ENCODE data around the gene KAZN. TPM values are rescaled to one million over a fixed set of nuclear protein-coding genes. Genes with fewer than 3 reads are reported as not detected.
A peak's percentile ranks its signal among the peaks of the same experiment; 100 is the strongest.

Gene KAZN
- total and polyA plus RNA-seq, 2 donors (not counting 1 experiment from before 2014, with no cell fraction given) = 3.4 to 5.0 TPM

DNA sequence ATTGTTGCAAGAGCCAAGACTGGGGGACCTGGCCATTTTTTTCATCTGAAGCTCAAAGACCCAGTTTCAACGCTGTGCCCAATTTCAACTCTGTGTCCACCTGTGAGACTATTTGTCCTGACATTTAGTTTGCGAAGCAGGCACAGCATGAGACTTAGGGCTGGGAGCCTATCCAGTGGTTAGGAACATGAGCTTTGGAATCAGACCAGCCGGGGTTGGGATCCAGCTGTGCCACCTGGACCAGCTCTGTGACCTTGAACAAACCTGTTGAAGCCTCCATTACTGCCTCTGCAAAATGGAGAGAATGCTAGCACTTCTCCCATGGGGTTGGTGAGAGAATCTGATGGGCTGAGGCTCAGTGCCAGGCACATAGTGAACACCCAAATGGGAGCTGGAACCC is 348.9 kb downstream of the KAZN start:
- Histone ChIP-seq H3K36me3 (ENCODE audit: control insufficient read depth, insufficient read depth, low read length) (no peaks in the 10 kb centered on the region), H3K4me2 (ENCODE audit: extremely low read depth, insufficient read depth, low read length) (peak overlapping the region; percentile 61), H2AFZ (ENCODE audit: low read length) (no peak overlapping the region), H3K79me2 (ENCODE audit: control insufficient read depth, insufficient read depth, low read length) (peaks cover 25% of the 10 kb centered on the region), H3K4me1 (ENCODE audit: control insufficient read depth, extremely low read depth, insufficient read depth, low read length) (peaks cover 32% of the 10 kb centered on the region), H3K9ac (ENCODE audit: insufficient read depth, low read length) (no peak overlapping the region), H3K27ac (ENCODE audit: insufficient read depth, low read length) (peak overlapping the region; percentile 82), H3K27me3 (ENCODE audit: control insufficient read depth, insufficient read depth, low read length) (no peaks in the 10 kb centered on the region), H4K20me1 (ENCODE audit: control insufficient read depth, extremely low read depth, insufficient read depth, low read length) (no peaks in the 10 kb centered on the region), H3K4me3 (replicated peaks in 1 of 4; ENCODE audit: control extremely low read depth in 1 of 4, insufficient read depth in 1 of 4, low read depth in 3 of 4, low read length in 4 of 4) (peak overlapping the region in 3 of 4 experiments; percentile 10 to 55 (median 12)), H3K9me3 (ENCODE audit: control insufficient read depth, insufficient read depth, low read depth, low read length) (no peaks in the 10 kb centered on the region)
- TF ChIP-seq, protein P1, sequence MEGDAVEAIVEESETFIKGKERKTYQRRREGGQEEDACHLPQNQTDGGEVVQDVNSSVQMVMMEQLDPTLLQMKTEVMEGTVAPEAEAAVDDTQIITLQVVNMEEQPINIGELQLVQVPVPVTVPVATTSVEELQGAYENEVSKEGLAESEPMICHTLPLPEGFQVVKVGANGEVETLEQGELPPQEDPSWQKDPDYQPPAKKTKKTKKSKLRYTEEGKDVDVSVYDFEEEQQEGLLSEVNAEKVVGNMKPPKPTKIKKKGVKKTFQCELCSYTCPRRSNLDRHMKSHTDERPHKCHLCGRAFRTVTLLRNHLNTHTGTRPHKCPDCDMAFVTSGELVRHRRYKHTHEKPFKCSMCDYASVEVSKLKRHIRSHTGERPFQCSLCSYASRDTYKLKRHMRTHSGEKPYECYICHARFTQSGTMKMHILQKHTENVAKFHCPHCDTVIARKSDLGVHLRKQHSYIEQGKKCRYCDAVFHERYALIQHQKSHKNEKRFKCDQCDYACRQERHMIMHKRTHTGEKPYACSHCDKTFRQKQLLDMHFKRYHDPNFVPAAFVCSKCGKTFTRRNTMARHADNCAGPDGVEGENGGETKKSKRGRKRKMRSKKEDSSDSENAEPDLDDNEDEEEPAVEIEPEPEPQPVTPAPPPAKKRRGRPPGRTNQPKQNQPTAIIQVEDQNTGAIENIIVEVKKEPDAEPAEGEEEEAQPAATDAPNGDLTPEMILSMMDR (conservative IDR thresholded peaks at IDR 0.05 in 1 of 2, IDR thresholded peaks at IDR 0.05 in 1 of 2; ENCODE audit: low read depth in 1 of 2, low read length in 2 of 2) = no peak
- TF ChIP-seq EZH2 (IDR thresholded peaks at IDR 0.05; ENCODE audit: low read length, missing control alignments) = no peak
- no peak for DNase-seq (ENCODE audit: low read depth in 2 of 2)

DNA sequence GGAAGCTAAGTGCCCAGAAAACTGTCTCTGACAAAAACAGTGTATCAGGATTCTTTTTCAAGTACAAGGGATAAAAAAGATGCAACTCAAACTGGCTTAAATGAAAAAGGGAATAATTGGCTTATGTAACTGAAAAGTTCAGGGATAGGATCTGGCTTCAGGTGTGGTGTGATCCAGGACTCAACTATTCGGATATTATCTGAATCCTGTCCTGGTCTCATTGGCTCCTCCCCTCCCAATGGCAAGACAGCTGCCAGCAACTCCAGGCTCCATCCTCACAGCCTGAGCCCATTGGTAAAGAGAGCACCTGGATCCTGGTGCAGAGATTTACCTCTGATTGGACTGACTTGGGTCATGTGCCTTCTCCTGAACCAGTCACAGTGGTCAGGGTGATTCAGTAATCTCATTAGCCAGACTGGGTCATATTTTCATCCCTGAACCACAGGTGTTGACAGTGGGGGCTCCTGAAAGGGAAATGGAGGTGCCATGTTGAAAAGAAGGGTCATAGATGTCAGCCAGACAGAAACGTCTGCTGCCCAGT is 349.7 kb downstream of the KAZN start:
- DNase-seq (ENCODE audit: low read depth in 2 of 2) = no peak
- TF ChIP-seq, protein P1 (conservative IDR thresholded peaks at IDR 0.05 in 1 of 2, IDR thresholded peaks at IDR 0.05 in 1 of 2; ENCODE audit: low read depth in 1 of 2, low read length in 2 of 2) = no peak
- TF ChIP-seq EZH2 (IDR thresholded peaks at IDR 0.05; ENCODE audit: low read length, missing control alignments) = no peak
- H3K4me1 ChIP-seq (ENCODE audit: control insufficient read depth, extremely low read depth, insufficient read depth, low read length) = peaks cover 32% of the 10 kb centered on the region
- H3K4me2 ChIP-seq (ENCODE audit: extremely low read depth, insufficient read depth, low read length) = no peak overlapping the region
- H3K36me3 ChIP-seq (ENCODE audit: control insufficient read depth, insufficient read depth, low read length) = no peaks in the 10 kb centered on the region
- no peak overlapping the region for H3K9ac ChIP-seq (ENCODE audit: insufficient read depth, low read length)
- no peaks in the 10 kb centered on the region for H3K27me3 ChIP-seq (ENCODE audit: control insufficient read depth, insufficient read depth, low read length)
- no peak overlapping the region for H3K4me3 ChIP-seq (replicated peaks in 1 of 4; ENCODE audit: control extremely low read depth in 1 of 4, insufficient read depth in 1 of 4, low read depth in 3 of 4, low read length in 4 of 4)
- no peaks in the 10 kb centered on the region for H4K20me1 ChIP-seq (ENCODE audit: control insufficient read depth, extremely low read depth, insufficient read depth, low read length)
- H2AFZ ChIP-seq (ENCODE audit: low read length) = no peak overlapping the region
- H3K79me2 ChIP-seq (ENCODE audit: control insufficient read depth, insufficient read depth, low read length) = peaks cover 27% of the 10 kb centered on the region
- no peaks in the 10 kb centered on the region for H3K9me3 ChIP-seq (ENCODE audit: control insufficient read depth, insufficient read depth, low read depth, low read length)
- no peak overlapping the region for H3K27ac ChIP-seq (ENCODE audit: insufficient read depth, low read length)

DNA sequence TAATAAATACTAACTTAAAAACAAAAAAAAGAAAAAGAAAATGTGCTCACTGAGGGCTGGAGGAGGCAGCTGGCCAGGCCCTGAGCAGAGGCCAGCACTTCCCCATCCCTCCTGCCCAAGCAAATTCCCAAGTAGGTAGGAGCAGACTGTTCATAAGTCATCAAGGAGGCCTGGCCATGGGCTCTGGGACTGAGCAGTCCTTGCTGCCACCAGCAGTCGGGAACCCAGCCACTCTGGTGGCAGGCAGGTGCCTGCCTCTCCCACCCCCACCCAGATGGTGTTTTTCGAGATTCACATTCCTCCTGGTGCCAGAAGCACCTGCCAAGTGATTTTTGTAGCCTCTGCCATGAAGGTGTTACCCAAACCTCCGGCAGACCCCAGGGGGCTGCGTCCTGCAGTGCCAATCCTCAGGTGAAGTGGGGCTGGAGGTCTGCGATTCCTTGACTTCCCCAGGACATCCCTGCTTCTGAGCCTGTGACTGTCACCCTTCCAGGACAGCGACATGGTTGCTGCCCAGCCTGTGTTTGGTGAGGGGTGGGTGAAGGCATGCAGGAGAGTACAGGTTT is 350.9 kb downstream of the KAZN start:
- peaks cover 27% of the 10 kb centered on the region for H3K79me2 ChIP-seq (ENCODE audit: control insufficient read depth, insufficient read depth, low read length)
- H3K4me3 ChIP-seq (replicated peaks in 1 of 4; ENCODE audit: control extremely low read depth in 1 of 4, insufficient read depth in 1 of 4, low read depth in 3 of 4, low read length in 4 of 4) = no peak overlapping the region
- H3K27ac ChIP-seq (ENCODE audit: insufficient read depth, low read length) = no peak overlapping the region
- H3K9me3 ChIP-seq (ENCODE audit: control insufficient read depth, insufficient read depth, low read depth, low read length) = no peaks in the 10 kb centered on the region
- TF ChIP-seq, protein P1 (conservative IDR thresholded peaks at IDR 0.05 in 1 of 2, IDR thresholded peaks at IDR 0.05 in 1 of 2; ENCODE audit: low read depth in 1 of 2, low read length in 2 of 2) = no peak
- TF ChIP-seq EZH2 (IDR thresholded peaks at IDR 0.05; ENCODE audit: low read length, missing control alignments) = no peak
- no peaks in the 10 kb centered on the region for H3K36me3 ChIP-seq (ENCODE audit: control insufficient read depth, insufficient read depth, low read length)
- H3K27me3 ChIP-seq (ENCODE audit: control insufficient read depth, insufficient read depth, low read length) = no peaks in the 10 kb centered on the region
- H3K4me2 ChIP-seq (ENCODE audit: extremely low read depth, insufficient read depth, low read length) = no peak overlapping the region
- H3K9ac ChIP-seq (ENCODE audit: insufficient read depth, low read length) = no peak overlapping the region
- no peaks in the 10 kb centered on the region for H4K20me1 ChIP-seq (ENCODE audit: control insufficient read depth, extremely low read depth, insufficient read depth, low read length)
- no peak for DNase-seq (ENCODE audit: low read depth in 2 of 2)
- H2AFZ ChIP-seq (ENCODE audit: low read length) = no peak overlapping the region
- H3K4me1 ChIP-seq (ENCODE audit: control insufficient read depth, extremely low read depth, insufficient read depth, low read length) = peaks cover 26% of the 10 kb centered on the region

Measured in fibroblast of lung (primary cell).